GM21515 (cell line): ENCODE data around the gene MMP23B.
"Not testable (repeated sequence)": the region's sequence is repeated elsewhere in the genome, so short reads cannot be mapped to it uniquely, and the experiment has no call there.

ENCODE experiments used
- ATAC-seq: cut with Tn5 transposase; IDR thresholded peaks from one replicate; pipeline ENCODE4 v1.9.1; 2021; ENCODE audit not compliant: unreplicated experiment

MMP23B gene

DNA sequence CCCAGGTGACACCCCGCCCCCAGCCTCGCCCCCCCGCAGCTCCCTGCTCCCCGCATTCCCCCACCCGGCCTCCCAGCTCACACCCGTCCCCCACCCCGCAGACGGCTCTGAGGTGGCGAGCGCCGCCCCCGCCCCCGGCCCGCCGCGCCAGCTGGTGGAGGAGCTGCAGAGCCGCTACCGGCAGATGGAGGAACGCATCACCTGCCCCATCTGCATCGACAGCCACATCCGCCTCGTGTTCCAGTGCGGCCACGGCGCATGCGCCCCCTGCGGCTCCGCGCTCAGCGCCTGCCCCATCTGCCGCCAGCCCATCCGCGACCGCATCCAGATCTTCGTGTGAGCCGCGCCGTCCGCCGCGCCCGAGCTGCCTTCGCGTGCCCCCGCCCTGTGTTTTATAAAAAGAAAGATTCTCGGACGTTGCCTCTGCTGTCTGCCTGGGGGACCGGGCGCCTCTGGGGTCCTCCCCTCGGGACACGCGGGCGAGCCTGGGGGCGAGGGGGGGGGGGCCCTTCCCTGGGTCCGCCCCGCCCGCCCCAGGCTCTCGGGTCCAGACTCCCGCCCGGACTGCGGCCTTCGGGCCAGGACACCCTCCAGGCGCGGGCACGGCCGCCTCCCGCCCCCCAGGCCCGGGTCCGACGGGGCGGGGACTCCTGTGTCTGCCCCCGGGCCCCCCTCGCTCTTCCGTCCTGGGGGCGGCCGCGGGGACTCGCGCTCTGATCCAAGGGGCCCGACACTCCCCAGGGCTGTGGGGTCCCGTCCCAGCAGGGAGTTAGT lies 1.6 kb upstream of the MMP23B start:
- ATAC-seq = peak; percentile 56

DNA sequence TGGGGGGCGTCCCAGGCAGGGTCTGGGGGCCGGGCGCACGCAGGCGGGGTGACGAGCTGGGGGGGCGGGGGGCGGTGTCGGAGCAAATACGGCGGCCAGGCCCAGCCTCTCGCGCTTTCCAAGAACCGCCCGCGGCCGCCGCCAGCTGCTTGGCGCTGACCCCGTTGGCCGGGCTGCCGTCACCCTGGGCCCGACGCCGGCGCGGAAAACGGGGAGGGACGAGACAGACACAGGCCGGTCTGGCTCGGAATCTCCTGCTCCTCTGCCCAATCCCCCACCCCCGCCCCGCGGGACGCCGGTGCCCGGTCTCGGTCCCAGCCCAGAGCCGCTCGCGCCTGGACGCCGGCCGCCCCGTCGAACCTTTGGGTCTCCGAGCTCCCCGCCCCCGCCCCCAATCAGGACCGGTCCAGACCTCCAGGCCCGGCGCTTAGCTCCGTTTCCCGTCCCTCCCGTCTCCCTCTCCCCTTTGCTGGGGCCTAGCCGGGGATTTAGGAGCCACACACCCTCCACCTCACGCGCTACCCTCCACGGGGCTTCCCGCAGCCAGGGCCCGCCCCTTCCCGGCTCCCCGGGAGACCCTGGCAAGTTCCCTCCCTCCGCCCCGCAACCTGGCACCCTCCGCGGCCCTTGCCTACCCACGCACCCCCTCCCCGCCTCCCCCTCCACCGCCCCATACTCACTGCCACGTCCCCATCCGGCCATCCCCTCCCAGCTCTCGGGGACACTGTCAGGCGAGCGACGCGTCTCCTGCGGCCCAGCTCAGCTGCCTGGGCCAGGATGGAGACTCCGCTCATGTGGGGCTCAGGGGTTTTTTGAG lies 800 bp upstream of the MMP23B start:
- ATAC-seq = no peak

GRCh38 chr1:1633409-1633808 lies 1.4 kb downstream of the MMP23B start:
- ATAC-seq = not testable (repeated sequence)

GRCh38 chr1:1634613-1635012 lies 2.6 kb downstream of the MMP23B start:
- not testable (repeated sequence) for ATAC-seq

DNA sequence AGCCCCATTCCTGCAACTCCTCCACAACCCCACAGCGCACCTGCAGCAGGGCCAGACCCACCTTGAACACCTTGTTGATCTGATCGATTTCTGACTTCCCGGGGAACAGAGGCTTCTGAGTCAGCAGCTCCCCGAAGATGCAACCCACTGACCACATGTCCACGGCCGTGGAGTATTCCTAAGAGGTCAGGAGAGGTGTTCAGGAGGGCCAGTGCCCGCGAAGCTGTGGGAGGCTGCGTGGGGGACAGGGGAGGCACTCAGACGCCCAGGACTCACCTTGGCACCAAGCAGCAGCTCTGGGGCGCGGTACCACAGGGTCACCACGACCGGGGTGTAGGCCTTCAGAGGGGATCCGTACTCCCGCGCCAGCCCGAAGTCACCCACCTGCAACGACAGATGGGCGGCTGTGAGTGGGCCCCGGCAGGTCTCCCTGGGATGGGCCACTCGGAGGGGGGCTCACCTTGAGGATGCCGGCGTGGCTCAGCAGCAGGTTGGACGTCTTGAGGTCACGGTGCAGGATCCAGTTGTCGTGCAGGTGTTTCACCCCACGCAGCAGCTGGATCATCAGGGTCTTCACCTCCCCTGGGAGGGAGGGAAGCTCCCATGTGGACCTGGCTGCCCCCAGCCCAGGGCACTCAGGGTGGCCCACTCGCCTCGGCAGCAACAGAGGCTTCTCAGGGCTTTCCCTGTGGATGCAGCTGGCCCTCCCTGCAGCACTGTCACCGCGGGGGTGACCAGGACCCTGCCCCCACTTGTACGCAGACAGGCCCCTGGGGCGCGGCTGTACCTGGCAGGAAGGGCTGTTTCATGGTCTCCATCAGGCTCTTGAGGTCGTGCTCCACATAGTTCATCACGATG lies 4.9 kb downstream of the MMP23B start:
- ATAC-seq = not testable (repeated sequence)

- ATAC-seq = not testable (repeated sequence)
Measured at GRCh38 chr1:1637479-1637875, 5.5 kb downstream of the MMP23B start.

DNA sequence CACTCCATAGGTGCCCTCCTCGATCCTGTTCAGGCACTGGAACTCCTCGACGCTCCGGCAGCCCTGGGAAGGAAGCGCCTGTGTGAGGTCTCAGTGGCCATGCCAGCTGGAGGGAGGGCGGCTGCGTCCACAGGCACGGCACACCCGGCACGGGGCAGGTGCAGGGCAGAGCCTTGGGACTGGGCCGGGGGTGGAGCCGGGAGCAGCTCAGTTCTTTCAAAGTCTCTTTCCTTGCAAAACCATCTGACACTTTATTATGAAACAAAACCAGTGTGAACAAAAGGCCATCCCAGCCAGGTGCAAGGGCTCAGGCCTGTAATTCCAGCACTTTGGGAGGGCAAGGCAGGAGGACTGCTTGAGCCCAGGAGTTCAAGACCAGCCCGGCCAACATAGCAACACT lies 6.6 kb downstream of the MMP23B start:
- not testable (repeated sequence) for ATAC-seq

DNA sequence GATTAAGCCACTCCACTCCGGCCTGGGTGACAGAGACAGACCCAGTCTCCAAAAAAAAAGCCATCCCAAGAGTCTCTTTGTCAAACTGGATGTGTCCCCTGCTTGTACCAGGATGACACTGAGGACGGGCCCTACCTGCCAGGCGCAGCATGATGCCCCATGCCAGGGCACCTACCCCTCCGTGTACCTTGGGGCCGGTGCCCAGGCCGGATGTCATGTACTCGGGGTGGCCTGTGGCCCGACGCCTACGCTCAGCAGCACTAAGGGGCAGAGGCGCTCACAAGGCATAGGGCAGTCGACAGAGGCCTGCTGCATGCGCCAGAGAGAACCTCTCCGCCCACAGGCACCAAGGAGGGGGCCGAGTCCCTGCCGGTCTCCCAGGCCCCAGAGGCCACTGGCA lies 7.4 kb downstream of the MMP23B start:
- ATAC-seq = not testable (repeated sequence)

DNA sequence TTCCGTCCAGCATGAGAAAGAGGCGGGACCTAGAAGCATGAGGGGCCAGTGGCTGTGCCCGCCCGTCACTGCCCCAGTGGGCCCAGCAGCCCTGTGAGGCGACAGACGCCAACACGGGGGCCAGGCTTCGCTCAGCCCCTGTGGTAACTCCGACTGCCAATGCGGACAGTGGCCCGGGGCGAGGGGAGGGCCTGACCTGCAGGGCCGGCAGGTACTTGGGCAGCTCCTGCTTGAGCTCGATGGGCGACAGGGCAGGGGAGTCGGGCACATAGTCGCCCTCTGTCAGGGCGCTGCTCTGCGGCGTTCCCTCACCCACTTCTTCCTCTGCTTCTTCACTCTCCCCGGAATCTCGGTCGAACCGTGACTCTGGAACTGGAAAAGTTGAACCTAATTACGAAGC lies 8.1 kb downstream of the MMP23B start:
- ATAC-seq = not testable (repeated sequence)

- ATAC-seq = not testable (repeated sequence)
Measured at GRCh38 chr1:1640711-1641461, 8.9 kb downstream of the MMP23B start.

- not testable (repeated sequence) for ATAC-seq
Measured at GRCh38 chr1:1646326-1646725, 14.4 kb downstream of the MMP23B start.

DNA sequence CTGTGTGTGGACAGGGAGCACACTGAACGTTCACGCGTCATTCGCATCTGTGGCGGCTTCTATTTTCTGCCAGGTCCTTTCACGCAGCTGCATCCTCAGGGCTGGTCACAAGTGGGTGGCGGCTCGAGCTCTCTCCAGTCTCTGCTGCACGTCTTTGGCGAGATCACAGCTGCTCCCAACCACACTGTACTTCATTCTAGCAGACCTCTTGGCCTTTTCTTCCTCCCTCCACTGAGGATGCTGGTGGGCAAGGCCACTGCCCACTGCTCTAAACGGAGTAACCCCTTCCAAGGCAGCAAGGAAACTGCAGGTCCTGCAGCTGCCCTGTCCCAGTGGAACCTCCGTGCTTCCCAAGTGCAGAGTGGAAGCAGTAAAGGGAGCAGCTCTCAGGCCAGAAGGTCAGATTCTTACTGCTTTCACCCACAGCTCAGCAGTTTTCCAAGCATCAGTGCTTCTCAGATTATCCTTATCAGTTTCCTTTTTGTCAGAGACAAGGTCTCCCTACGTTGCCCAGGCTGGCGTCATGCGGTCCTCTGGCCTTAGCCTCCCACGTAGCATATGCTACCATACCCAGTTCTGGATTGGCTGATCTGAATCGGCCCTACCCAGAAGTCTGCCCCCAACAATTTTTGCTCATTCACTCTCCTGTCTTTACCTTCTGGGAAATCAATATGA lies 15.7 kb downstream of the MMP23B start:
- ATAC-seq = not testable (repeated sequence)

DNA sequence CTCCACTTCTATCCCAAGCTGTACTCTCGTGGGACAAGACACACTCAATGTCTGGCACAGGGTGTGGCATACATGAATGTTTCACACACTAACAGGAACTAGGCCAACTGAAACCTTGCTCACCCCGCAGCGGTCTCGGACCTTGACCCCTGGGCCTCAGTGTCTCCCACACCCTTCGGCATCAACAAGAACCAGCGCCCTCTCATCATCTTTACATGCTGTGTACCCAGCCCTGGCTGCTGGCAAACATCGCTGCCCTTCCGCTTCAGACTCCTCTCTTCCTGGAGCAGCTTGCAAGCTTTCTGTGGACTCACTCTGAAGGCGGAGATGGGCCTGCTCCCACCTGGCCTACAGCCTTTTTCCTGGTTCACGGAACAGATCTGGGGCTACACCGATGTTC lies 16.3 kb downstream of the MMP23B start:
- ATAC-seq = not testable (repeated sequence)

- peak; percentile 85 for ATAC-seq
Measured at GRCh38 chr1:1658583-1659549, 26.9 kb downstream of the MMP23B start, which contains the start of gene CDK11B. TSS of gene CDK11B (minus strand) at chr1:1659004. CDS start at chr1:1657485, 1,519 bp downstream.

DNA sequence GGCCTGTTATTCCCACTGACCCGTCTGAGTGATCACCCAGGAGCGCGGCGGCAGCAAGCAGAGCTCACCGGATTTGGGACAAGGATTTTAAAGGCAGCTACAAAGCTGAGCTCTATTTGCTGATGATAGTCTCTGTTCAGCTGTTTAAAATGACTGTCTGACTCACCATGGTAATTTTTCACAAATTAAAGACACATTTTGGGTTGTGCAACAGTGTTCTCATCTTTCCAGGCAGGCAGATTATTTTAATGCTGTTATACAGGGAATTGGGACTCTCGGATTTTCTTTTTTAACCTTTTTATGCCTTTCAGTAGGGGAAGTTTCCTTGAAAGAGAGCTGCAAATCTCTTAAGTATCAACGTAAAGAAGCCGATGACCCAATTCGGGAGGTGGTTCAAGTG lies 30.4 kb downstream of the MMP23B start:
- not testable (repeated sequence) for ATAC-seq

GRCh38 chr1:1662830-1663560 lies 31.0 kb downstream of the MMP23B start:
- not testable (repeated sequence) for ATAC-seq

GRCh38 chr1:1664318-1664717 lies 32.3 kb downstream of the MMP23B start:
- not testable (repeated sequence) for ATAC-seq
